ENCODE measurements around the gene MEPCE.

MEPCE gene

DNA sequence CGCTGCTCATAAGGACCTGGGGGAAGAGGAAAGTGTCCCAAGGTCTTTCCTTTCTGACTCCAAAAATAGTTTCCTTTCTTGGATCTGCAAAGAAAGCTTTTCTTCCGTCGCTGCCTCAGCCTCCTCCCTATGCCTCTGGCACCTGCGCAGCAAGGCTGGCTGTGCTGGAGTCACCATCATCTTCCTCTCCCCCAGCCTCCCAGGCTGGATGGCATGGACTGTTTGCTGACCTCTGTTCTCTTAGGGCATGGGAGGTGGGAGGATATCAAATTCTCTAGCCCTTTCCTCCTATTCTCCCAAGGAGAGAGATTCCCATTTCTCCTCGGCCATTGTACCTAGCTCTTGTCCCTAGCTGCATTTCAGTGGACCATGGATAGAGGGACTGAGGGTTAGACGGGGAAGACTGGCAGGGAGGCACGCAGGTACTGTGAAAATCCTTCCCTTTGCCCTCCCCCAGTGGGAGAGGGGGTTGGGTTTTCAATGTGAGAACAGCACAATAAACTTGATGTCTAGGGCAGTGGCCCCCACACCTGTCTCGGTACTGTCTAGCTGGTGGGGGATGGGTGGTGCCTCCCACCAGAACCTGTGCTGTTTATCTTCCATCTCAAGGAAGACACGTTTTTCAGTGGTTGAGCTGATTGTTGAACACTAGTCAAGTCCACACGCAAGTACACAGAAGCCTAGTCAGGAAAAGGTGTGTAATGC is 4.1 kb downstream of the MEPCE start:
- no peak overlapping the region; the same call in 1 of the 2 replicates for H3K4me2 ChIP-seq
- TF ChIP-seq, protein P1, sequence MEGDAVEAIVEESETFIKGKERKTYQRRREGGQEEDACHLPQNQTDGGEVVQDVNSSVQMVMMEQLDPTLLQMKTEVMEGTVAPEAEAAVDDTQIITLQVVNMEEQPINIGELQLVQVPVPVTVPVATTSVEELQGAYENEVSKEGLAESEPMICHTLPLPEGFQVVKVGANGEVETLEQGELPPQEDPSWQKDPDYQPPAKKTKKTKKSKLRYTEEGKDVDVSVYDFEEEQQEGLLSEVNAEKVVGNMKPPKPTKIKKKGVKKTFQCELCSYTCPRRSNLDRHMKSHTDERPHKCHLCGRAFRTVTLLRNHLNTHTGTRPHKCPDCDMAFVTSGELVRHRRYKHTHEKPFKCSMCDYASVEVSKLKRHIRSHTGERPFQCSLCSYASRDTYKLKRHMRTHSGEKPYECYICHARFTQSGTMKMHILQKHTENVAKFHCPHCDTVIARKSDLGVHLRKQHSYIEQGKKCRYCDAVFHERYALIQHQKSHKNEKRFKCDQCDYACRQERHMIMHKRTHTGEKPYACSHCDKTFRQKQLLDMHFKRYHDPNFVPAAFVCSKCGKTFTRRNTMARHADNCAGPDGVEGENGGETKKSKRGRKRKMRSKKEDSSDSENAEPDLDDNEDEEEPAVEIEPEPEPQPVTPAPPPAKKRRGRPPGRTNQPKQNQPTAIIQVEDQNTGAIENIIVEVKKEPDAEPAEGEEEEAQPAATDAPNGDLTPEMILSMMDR (conservative IDR thresholded peaks at IDR 0.05; ENCODE audit: low read depth, low read length) = no peak
- H3K9ac ChIP-seq = no peak overlapping the region
- H2AFZ ChIP-seq (ENCODE audit: low read depth) = no peak overlapping the region
- peaks cover 39% of the 10 kb centered on the region for H3K4me1 ChIP-seq (ENCODE audit: low read depth, poor library complexity, severe bottlenecking)
- H3K27me3 ChIP-seq (ENCODE audit: insufficient read depth, low read depth) = no peaks in the 10 kb centered on the region
- H3K4me3 ChIP-seq (IDR thresholded peaks at IDR 0.05; ENCODE audit: insufficient read depth, low read depth, low read length) = no peak overlapping the region
- peaks cover 49% of the 10 kb centered on the region for H3K79me2 ChIP-seq (ENCODE audit: insufficient read depth, low read depth)
- no peak overlapping the region for H3K27ac ChIP-seq
- no peaks in the 10 kb centered on the region for H4K20me1 ChIP-seq (ENCODE audit: insufficient read depth)
- peaks cover 4% of the 10 kb centered on the region; the same call in 1 of the 2 replicates for H3K36me3 ChIP-seq (ENCODE audit: insufficient read depth)

DNA sequence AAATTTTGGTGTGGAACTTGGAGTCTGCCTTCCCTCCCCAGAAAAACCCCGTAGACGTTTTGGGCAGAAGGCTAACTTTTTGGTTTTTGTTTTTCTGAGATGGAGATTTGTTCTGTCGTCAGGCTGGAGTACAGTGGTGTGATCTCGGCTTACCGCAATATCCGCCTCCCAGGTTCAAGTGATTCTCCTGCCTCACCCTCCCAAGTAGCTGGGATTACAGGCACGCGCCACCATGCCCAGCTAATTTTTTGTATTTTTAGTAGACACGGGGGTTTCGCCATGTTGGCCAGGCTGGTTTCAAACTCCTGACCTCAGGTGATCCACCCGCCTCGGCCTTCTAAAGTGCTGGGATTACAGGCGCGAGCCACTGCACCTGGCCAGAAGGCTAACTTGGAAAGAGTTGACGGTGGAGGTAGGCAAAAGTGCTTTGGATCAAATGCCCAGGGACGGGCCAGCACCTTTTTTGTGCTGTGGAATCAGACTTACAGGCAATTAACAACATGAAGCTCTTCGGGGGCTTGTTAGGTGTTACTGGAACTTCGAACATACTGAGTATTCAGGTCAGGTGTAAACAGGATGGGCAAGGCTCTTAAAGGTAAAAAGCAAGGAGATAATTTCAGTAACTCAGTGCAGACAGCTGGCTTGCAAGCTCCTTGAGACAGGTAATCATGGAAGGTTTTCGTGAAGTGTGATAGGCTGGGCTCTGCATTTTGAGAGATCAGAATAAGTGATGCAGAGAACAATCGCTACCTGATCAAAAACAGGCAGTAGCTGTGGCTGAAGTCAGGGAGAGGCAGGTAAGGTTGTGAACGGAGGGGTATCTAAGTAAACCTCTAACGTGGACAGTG is 4.9 kb downstream of the MEPCE start:
- H3K4me1 ChIP-seq (ENCODE audit: low read depth, poor library complexity, severe bottlenecking) = peaks cover 39% of the 10 kb centered on the region

DNA sequence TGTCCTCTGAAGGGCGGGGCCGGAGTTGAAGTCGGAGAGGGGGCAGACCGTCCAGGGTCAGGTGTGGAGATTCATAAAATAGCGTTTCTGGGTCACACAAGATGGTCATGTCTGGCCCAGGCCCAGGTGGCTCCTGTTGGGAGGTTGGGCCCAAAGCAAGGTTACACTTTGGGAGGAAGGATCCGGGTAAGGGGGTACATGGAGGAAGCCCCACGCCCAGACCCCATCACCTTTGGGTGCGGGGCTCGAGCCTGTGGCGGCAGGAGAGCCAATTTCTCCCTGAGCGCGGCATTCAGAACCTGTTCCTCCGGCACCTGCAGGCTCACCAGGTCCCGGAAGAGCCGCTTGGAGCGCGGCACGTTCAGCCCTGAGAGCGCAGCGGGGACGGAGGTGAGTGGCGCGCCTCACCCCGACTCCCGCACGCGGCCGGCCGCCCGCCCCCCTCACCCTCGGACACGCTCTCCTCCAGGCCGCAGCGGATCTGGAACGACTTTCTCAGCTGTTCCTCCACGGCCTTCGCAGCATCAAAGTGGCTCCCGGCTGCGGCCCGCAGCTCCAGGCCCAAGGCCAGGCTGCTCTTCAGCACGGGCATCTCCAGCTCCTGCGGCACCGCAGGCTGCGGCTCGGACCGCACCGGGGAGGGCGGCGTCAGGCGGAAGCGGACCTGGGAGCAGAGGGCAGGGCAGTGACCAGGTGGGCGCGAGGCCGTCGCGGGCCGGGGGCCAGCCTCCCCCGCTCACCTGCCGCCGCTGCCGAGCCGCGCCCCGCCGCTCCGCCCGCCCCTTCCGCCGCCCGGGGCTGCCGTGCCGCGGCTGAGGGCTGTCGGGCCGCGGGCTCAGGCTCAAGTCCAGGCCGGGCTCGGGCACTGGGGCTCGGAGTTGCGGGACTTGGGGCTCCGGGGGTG is 6.0 kb downstream of the MEPCE start:
- Histone ChIP-seq H3K27me3 (ENCODE audit: insufficient read depth, low read depth) (no peaks in the 10 kb centered on the region), H3K27ac (peak overlapping the region; percentile 77), H3K4me3 (IDR thresholded peaks at IDR 0.05; ENCODE audit: insufficient read depth, low read depth, low read length) (no peak overlapping the region), H3K79me2 (ENCODE audit: insufficient read depth, low read depth) (peaks cover 41% of the 10 kb centered on the region), H3K9ac (peak overlapping the region; percentile 82), H3K36me3 (ENCODE audit: insufficient read depth) (peaks cover 4% of the 10 kb centered on the region; the same call in 1 of the 2 replicates), H2AFZ (ENCODE audit: low read depth) (peak overlapping the region; percentile 48; the same call in 1 of the 2 replicates), H3K4me1 (ENCODE audit: low read depth, poor library complexity, severe bottlenecking) (peaks cover 37% of the 10 kb centered on the region), H4K20me1 (ENCODE audit: insufficient read depth) (no peaks in the 10 kb centered on the region), H3K4me2 (peak overlapping the region; percentile 95)
- TF ChIP-seq, protein P1 (conservative IDR thresholded peaks at IDR 0.05; ENCODE audit: low read depth, low read length) = no peak

More for the DNA sequence above, 4.9 kb downstream of the MEPCE start:
- Histone ChIP-seq H4K20me1 (ENCODE audit: insufficient read depth) (no peaks in the 10 kb centered on the region), H3K4me2 (peak overlapping the region; percentile 95), H3K27me3 (ENCODE audit: insufficient read depth, low read depth) (no peaks in the 10 kb centered on the region), H3K79me2 (ENCODE audit: insufficient read depth, low read depth) (peaks cover 49% of the 10 kb centered on the region), H3K36me3 (ENCODE audit: insufficient read depth) (peaks cover 4% of the 10 kb centered on the region; the same call in 1 of the 2 replicates), H2AFZ (ENCODE audit: low read depth) (no peak overlapping the region), H3K27ac (peak overlapping the region; percentile 77), H3K9ac (no peak overlapping the region; the same call in 1 of the 2 replicates), H3K4me3 (IDR thresholded peaks at IDR 0.05; ENCODE audit: insufficient read depth, low read depth, low read length) (no peak overlapping the region)
- TF ChIP-seq, protein P1 (conservative IDR thresholded peaks at IDR 0.05; ENCODE audit: low read depth, low read length) = no peak
